HG03354 (cell line): ENCODE measurements around the gene PPP2R2B.

ENCODE experiments used
- ATAC-seq: cut with Tn5 transposase; IDR thresholded peaks from one replicate; pipeline ENCODE4 v1.9.1; 2021; ENCODE audit warnings: mild to moderate bottlenecking; ENCODE audit not compliant: unreplicated experiment, poor library complexity, severe bottlenecking

The PPP2R2B gene

DNA sequence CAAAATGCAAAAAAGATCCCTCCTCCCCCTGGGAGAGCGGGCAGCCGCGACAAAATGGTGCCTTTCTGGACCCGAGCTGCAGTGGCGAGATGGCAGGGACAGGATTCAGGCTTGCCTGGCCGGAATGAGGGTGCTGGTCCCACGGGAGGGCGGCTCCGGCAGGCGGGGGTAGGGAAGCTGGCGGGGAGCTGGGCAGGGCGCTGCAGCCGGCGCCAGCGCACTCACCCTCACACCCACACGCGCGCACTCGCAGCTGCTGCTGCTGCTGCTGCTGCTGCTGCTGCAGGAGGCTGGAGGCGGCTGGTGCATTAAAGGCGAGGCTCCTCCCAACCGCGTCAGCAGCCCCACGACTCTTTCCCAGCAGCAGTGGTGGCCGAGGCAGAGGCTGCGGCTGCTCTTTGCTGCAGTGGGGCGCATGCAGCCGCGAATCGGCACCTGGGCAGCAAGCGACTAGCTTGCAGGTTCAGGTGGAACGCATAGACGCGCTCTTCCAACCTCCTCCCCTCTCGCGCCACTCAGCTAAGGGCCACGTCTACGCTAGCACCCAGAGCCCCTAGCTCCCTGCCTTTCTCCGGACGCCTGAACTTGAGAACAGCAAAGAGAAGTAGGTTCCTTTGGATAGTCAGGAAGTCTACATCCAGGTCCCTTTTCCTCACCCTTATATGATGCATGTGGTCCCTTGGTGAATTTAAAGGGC lies at the start of gene PPP2R2B:
TSS of gene PPP2R2B (minus strand) at position 282 of the 697 bp plus-strand sequence.
- peak; percentile 44 for ATAC-seq

DNA sequence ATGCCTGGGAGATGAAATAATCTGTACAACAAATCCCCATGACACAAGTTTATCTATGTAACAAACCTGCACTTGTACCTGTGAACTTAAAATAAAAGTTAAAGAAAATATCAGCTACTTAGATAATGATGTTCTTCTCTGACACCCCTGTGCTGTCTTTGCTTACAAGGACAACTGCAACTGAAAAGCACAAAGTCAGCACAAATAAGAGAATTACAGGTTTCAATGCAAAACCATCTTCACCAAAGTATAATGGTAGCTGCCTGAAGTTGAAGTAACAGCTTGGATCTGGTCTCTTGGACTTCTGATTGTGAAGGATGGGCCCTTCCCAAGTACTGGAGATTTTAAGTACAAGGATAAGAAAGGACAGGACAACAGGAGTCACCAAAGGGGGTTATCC lies 45.6 kb upstream of the PPP2R2B start:
- no peak for ATAC-seq

DNA sequence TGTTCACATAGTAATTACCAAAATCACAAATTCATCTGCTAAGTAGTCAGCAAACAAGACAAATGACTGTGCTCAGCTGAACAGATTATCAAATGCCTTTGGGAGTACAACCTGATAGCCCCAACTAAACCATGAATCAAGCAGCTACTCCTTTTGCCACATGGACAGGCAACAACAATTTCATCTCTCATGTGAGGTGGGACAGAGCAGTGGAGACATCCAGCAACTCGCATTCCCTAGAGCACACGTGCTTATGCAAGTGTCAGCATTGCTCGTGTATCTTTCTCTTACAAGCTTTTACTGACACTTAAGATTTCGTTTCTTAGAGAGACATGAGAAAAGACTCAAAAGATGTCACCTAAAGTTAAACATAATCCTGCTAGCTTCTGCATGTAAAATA lies 42.7 kb upstream of the PPP2R2B start:
- no peak for ATAC-seq

DNA sequence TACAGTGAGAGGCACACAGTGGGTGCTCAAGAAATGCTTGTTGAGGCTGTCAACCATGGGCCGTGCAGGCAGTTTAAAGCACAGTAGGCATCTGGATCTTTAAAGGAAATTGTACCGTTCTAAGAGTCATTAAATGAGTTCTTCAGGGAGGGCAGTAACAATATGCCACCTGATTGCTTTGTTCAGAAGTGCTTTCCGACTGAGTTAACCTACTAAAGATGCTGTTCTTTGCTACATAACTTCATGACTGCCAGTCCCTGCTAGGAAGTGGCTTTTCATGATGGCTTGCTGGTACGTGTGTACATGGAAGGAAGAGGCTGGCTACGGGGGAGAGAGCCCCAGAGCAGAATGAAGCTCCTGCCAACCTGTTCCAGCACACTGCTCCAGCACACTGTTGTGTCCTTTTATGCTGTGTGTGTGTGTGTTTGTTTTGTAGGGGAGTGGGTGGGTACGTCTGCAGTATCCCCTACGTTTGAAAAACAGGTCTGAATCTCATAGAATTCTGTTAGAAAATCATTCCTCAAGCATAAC lies 41.9 kb upstream of the PPP2R2B start:
- ATAC-seq: no peak

DNA sequence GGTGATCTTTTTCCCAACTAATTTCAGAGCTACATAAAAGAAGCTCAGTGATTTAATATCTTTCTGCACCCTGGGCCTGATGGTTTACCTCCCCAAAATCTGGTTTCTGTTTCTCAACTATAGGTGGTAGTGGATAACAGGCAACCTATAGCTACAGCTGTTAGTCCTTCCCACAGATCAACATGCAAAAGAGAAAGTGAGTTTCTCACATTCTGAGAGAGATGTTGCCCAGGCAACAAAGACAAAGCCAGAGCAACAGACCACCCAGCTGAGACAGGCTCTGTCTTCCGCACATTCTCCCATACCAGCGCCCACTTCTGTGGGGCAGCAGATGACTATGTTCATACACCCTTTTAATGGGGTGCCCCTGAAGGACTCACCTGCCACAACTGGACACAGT lies 40.7 kb upstream of the PPP2R2B start:
- no peak for ATAC-seq

DNA sequence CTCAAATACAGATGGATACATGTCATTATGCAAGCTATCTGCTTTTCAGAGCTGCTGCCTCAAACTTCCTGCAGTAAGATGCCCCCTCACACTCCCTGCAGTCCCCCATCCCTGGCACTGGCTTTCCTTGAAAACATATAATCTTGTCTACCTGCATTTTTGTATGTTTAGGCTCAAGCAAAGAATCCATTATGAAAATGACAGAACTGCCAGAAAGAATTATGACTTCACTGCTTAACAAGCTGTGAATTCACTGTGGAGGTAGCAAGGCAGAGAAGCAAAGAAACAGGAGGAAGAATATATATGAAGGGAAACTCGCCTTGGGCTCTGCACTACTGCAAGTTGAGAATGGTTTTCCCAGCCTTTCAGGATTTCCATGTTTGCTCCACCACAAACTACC lies 39.4 kb upstream of the PPP2R2B start:
- no peak for ATAC-seq

DNA sequence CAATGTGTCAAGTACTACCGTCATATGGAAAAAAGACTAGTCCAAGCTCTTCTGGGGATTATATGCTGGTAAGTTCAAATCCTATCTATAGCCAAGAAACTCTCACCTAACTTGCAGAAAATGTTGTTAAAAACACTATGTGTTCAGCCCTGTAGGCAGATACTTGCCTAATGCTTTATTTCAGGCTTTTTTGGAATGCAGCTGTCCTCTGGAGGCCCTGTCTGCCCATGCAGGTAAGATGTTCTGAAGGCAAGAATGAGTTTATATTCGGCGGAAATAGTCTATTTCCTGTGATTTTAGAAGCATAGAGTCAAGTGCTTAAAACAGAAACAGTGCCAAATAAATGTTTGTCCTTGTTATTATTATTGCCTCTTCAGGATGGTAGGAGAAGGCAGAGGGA lies 34.3 kb upstream of the PPP2R2B start:
- no peak for ATAC-seq

DNA sequence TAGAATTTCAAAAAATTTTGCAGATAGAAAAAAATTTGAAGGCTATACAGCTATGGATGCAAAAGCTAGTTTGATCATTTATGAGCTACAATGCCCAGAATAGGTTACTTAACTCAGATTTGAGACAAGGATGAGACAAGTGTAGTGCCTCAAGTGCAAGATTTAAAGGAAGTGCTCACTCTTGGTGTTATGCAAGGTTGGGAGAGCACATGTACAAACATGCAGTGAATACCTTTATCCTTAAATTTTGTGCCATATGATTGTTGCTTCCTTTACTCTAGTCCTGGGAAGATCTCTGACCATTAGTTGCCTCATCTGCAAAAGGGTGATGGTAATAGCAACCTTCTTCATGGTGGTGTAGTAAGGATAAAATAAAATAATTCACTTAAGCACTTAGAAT lies 31.7 kb upstream of the PPP2R2B start:
- no peak for ATAC-seq

DNA sequence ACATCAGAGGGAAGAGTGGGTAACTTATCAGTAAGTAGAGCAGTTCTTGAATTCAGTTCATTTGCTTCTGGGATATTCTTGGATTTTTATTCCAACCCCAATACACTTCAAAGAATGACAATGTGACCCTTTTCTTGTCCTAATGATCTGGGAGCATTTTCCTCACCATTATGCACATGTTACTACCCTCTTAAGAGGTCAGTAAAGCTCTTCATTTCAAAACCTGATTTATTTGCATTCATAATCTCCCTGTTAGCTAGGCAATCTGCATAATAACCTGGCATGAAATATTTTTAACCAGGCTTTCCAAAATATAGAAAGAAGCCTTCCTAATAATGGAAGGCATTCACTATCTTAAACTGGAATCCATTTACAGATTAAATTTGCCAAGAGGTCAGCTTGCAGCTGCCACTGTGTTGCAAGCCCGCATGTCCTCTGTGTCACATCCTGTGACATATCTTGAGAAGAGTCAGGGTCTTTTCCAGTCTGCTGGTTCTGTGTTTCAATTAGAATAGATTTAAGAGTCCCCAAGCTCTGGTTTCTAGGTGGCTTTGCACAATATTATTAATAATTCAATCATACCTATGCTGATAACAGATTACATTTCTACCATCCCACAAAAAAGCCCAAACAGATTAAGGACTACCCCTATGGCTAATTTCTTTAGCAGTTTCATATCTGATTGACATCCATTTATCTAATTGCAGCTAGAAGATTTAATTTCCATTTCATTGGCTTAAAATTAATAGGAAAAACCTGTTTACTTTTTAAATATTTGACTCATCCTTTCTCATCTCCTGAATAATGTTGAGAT lies 30.9 kb upstream of the PPP2R2B start:
- ATAC-seq: no peak

DNA sequence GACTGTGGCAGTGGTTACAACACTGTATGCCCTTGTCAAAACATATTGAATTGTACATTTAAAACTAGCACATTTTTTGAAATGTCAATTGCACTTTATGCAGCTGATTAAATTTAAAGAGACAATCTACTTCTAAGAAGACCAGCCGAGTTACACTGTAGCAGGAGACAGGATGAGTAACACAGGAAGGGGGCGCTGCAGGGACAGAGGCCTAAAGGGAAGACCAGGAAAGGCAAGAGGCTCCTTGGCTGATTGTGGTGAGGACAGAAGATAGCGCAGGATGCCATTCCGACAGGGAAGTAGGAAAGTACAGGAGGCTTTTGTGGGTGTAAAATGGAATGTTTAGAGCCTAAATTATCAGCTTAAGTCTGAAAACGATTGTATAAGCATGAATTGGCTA lies 28.2 kb upstream of the PPP2R2B start:
- no peak for ATAC-seq

DNA sequence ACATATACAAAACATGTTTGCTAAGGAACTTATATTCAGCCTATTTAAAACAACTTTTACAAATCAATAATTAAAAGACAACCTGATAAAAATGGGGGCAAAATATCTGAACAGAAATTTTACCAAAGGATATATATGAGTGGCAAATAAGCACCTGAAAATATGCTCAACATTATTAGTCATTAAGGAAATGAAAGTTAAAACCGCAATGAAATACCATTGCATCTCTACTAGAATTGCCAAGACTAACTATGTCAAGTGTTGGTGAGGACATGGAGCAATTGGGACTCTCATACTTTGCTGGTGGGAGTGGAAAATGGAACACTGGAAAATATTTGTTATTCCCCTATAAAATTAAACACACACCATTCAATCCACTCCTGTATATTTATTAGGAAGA lies 26.3 kb upstream of the PPP2R2B start:
- no peak for ATAC-seq

DNA sequence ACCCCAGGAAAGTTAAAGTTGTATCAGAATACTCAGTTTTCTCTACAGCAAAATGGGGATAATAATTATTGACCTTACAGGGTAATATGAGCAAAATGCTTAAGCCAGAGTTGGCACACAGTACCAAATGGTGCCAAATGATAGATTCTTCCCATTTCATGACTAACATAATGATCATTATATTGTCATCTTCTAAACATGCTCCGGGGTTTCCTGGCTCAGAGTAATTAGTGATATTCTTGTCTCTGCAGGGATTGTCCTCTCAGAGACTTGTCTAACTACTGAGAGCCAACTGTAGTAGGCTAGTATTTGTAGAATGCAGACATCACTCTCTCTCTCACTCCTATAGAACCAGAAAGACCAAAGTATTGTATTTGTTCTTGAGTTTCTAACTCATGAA lies 25.2 kb upstream of the PPP2R2B start:
- ATAC-seq: no peak

DNA sequence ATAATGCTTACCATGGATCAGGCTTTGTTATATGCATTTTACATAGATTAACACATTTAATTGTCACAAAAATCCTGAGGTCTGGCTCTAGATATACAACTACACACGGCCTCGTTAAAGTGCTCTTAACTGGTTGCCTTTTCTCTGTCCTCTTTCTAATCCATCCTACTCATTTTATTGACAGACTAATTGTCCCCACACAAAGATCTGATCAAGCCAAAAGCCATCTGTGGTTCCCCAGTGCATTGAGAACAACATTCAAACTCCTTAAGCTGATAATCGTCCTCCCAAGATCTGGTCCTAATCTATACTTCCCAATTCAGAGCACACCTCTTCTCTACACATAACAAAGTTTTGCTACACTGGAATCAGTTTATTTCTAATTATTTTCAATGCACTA lies 23.9 kb upstream of the PPP2R2B start:
- ATAC-seq: no peak

DNA sequence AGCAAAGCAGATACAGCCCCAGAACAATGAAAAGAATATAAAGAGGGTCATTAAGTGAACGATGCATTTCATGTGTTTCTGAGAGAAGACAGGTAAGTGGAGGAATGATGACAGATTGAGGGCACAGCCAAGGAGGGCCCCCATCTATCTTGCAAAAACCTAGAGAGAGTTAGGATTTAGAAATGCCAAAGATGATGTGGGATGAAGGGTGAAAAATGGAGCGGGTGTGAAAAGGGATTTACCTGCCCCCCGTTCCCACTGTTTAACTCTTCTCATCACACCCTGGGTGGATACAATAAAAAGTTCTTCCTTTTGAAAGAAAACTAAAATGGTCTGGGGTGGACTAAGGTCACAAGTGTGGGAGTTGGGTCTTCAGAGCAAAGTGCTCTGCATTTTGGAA lies 18.5 kb upstream of the PPP2R2B start:
- ATAC-seq: no peak

DNA sequence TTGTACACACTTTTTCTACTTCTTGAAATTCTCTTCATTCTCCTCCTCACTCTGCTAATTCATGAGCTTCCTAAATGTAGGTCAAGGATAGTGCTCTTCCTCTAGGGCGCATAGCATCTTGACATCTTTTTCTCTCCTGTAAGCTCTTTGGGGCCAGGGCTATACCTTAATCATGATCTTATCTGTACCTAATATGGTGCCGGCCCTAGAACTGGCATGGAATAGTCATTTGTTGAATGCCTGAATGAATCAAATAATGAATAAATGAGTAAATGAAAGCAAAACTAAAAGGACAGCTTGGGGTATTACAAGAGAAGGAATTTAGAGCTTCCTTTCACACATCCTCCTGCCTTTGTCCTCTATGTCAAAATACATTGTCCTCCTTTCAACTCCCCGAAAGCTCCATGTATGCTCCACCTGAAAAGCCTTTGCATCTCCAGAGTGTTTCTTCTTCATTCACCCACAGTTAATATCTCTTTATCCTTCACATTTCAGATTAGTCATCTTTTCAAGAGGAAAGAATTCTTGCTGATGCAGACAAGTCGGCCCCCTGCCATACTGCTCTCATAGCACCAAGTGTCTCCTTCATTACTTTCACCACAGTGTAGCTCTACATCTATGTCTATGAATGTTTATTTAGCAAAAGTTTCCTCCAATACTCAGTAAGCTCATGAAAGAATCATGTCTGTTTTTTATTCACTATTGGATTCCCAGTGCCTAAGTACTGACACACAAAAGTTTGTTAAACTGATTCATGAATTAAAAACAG lies 16.4 kb upstream of the PPP2R2B start:
- no peak for ATAC-seq

DNA sequence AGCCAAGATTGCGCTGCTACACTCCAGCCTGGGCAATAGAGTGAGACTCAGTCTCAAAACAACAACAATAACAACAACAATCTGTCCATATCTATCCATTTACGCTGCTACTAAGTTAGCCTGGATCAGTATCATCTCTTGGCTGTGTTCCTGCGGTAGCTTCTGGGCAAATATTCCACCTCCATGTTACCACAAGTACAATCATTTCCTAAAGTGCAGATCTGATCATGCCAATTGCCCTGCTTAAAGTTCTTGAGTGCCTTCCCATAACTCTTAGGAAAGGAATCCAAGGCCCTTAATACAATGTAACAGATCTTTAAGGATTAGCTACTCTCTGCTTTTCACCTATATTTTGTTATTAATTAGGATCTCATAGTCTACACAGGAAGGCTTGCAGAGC lies 15.4 kb upstream of the PPP2R2B start:
- no peak for ATAC-seq

DNA sequence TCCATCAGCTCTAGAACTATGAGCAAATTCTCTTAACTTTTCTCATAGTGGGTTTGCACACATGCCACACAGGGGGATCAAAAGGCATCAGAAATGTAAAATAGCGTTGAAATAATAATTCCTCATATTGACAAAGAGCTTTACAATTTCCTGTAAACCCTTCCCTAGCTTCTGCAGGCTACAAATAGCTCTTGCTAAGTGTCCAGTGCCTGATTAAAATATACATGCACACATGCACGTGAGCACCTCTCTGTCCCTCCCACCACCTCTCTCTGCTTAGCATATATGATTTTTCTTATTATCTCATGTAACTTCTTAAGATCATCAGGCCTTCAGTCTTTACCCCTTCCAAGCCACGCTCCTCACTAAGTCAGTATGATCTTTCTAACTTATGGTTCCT lies 13.7 kb upstream of the PPP2R2B start:
- no peak for ATAC-seq

DNA sequence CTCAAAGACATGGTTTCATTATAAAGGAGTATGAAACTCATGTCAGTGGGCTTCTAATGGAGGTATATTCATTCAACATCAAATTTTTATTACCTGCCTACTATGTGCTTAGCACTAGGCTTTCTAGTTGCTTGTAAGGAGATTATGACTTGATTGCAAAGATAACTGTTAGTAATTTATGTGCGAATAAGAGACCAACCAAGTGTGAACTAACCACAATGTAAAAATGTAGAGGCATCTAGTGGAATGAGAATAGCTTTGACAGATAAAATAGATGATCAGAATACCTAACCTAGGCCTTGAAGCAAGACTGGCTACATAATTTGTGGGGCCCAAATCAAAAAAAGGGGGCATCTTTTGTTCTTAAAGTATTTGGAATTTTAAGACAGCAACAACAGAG lies 13.0 kb upstream of the PPP2R2B start:
- ATAC-seq: no peak

DNA sequence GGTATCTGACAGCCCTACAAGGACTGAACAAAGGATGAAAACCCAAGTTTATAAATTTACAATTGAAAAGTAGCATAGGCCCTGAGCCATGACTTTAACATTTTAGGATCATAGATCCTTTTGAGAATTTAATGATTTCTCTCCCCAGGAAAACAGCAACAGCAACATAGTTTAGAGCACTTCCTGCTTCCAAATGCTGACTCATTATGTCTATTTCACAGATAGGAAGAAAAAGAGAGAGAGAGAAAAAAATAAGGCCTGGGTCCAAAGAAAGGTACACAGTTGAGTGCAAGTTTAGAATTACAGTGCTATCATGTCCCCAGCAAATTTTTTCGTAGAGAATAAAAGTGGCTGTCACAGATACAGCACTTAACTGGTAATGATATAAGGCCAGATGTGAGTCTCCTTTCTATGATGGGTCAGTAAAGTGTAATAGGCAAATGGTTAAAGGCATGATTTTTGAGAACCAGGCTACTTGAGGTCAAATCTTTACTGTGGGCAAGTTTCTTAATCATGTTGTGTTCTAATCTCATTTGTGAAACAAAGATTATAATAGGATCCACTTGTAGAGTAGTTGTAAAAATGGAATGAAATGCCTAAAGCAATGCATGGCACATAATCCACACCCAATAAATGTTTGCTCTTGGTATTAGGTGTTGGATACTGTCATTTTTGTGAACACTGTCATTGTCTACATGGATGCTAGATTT lies 12.3 kb upstream of the PPP2R2B start:
- ATAC-seq: no peak

DNA sequence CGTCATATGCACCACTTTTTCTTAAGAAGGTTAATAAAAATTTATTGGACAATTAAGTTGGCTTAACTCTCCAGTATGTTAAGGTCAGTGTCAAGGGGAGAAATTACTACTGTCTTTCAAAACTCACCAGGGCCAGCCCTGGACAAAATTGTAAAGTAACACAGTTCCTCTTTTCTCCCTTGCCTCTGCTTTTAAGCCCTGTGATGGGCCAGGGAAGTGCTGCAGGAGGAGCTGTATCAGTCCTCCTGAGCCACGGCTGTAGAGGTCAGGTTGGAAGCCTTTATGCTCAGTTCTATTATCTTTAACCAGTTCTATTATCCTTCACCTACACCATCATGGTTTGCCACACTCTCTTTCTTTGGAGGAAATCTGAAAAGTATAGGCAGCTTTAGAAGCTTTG lies 11.5 kb upstream of the PPP2R2B start:
- ATAC-seq: no peak
